HG03575 (cell line): ENCODE results near the gene RAB3B.

ENCODE experiments used
- ATAC-seq: cut with Tn5 transposase; IDR thresholded peaks from one replicate; pipeline ENCODE4 v1.9.1; 2021; ENCODE audit not compliant: unreplicated experiment, insufficient number of reproducible peaks, low FRiP score; ENCODE audit errors: extremely low read depth

The RAB3B gene

DNA sequence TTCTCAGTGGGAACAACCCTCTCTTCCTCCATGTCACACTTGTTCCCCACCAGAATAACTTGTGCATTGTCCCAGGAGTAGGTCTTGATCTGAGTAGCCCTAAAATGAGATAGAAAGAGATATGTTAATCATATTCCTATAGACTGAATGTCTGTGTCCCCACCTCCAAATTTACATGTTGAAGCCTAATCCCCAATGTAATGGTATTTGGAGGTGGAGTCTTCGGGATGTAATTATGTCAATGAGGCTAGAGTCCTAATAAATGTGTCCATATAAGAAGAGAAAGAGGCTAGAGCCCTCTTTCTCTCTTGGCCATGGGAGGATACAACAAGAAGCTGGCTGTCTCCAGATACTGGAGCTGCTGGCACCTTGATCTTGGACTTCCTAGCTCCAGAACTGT is 57.2 kb downstream of the RAB3B start:
- ATAC-seq = no peak

DNA sequence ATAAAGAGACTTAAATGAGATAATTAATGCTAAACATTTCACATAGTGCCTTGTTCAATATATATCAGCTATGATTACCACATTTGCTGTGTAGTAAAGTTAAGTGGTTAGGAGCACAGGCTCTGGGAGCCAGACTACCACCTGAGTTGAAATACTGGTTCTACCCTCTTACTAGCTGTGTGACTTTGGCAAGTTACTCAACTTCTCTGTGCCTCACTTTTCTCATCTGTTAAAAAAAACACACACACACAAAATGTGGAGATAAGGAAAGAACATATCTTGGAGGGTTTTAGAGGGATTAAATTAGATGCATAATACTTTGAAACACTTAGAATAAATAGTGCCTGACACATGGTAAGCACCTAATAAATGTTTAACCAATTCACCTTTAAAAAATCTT is 60.2 kb downstream of the RAB3B start:
- ATAC-seq = no peak

DNA sequence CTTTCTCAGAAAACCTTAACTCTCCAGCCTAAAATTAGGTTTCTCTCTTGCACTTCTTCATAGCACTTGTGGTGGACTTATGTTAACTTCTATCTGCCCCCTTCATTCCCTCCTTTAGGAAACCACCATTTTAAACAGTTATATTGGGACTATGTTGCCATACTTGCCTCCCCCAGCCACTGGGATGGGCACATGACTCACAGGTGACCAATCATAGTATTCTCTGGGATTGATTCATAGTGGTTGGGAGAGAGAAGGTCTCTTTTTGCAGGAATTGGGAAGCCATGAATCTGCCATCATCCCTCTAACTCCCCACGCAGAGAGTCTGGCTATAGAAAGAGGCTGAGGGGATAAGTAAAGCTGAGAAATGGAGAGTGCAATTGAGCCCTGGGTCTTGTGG is 61.6 kb downstream of the RAB3B start:
- no peak for ATAC-seq

DNA sequence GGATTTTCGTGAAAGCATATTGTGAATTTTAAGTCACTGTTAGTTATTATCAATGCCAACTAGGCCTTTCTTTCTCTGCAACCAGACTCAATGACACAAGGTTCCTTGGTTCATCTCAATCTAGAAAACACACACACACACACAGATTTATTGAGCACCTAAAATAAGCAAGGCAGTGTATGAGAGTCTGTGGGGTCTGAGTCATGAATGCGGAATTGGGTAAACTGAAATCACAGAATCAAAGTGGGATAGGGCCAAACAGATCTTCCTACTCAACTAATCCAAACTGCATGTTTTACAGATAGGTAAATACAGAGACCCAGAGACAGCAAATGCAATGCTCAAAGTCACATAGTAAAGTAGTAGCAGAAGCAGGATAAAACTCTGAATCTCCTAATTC is 63.5 kb downstream of the RAB3B start:
- ATAC-seq = no peak

DNA sequence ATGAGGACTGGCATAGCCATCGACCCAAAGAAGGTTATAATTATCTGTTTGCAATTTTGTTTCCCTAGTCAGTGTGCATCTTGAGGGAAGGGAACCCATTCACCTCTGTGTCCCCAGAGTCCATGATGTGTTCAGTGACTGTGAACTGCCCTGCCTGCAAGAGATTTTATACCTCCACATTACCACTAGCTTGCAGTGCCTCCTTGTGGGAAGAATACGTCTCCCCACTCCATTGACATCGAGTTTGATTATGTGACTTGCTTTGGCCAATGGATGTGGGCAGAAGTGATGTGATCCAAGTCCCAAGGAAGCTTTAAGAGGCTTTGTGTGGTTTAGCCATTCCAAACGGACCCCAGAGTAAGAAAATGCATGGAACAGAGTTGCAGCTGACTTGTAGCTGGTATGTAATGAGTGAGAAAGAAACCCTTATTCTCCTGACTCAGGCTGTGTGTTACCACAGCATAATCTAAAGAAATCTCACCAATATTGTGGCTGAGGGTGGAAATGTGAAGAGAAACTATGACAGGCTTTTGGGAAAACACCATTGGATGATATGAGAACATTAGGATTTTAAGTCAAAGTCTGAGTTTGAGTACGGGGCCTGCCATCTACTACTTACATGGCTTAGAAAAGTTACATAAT is 64.2 kb downstream of the RAB3B start:
- ATAC-seq = no peak

DNA sequence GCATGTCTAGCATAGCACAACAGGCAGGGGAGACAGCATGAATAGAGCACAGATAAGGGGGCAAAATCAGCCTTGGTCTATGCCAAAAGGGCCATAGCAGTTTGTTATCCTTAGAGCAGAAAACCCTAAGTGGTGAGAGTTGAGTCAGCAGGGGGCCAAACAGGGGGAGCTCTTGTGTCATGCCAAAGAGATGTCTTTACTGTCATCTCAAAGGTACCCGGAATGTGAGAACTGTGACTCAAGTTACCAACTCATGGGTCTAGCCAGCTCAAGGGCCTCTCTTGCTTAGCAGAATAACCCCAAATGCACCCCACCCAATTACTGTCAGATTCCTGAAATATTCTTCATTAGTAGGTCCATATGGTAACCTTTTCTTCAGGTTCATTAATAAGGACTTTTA is 66.0 kb downstream of the RAB3B start:
- no peak for ATAC-seq

DNA sequence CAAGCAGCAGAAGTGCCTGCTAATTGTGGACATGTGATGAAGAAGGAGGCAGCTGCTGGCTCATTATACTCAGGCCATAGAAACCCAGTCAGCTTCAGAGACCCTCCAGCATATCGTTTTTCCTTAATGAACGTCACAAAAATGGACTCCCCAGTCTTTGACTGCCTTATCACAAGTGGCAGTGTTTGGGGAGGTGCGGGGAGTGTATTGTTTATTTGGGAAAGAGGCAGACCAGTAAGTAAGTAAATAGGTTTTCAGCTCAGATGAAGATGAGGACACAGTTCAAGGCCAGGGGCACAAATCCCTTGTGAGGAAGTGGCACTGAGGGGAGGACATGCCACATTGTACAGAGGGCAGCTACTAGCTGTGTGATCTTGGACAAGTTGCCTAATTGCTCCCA is 68.5 kb downstream of the RAB3B start:
- no peak for ATAC-seq

DNA sequence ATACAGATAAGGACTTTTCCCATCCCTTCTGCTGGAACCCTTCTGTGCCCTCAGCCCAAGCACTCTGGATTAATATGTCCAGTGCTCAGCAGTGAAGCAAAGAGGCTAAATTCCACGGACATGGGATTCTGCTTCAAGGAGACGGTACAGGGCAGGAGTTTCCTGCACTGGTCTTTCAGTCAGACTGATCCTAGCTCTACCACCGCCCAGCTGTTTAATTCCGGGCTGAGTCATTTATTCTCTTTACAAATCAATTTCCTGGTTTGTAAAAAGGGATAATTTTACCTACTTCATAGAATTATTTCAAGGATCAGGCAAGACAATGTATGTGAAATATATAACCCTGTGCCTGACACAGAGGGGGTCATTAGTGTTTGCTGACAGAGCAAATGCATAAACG is 70.4 kb downstream of the RAB3B start:
- ATAC-seq = no peak

DNA sequence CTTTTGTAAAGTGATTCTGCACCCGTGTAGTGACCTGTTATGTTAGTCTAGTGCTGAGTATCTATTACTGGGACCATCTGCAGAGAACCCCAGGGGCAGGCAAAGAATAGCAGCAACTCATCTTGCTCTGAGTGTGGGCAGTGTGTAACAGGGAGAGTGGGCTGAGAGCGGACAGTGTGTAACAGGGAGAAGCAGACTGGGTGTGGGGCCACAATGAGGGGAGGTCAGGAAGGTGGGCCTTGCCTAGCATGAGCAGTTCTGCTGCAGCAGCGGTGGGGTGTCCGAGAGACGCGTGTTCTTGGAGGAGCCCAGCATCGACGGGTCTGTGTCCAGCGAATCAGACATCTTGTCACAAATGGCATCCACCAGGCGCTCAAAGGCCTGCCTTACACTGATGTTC is 70.8 kb downstream of the RAB3B start:
- ATAC-seq = no peak

DNA sequence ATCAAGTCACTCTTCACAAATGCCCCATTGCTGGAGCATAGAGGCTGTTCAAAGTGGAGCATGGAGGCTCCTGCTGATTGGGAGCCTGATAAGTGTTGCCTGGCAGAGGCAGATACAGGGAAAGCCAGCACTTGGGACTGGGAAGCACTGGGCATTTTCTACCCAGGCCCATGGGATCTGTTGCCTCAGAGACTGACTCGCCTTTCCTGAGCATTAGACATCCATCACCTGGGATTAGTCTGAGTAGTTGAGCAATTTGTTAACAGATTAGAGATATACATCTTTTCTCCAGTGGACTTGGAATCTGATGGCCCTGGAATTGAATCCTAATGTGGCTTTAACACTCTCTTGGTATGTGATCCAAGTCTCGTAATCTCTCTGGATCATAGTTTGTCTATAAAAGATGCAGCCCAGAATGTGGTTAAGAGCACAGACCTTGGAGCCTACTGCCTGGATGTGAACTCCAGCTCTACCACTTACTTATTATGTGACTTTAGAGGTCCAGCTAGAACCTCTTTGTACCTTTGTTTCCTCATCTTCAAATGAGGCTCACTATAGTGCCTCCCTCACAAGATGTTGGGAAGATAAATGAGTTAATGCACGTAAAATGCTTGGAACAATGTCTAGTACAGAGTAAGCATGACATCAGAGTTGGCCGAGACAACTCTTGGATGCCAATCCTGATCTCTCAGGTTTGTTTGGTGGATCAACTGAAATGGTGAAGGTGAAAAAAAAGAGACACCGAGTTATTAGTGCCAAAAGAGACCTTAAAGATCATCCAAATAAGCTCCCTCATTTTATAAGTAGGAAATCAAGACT is 73.7 kb downstream of the RAB3B start:
- no peak for ATAC-seq

DNA sequence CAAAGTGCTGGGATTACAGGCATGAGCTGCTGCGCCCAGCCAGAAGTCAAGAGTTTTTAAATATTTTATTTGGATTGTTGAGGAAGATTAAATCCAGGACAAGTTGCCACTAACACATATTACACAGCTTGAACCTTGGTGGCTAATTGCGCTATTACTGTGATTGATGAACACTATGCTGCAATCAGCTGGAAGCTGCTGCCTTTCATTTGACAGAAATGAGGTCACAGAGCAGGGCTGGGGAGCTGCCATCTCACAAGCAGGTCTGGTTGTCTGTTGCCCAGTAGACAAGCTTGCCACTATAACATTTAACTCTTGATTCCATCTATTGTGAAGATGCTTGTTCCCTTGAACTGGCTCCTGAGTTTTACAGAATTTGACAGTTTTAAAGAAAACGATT is 74.5 kb downstream of the RAB3B start:
- ATAC-seq = no peak

DNA sequence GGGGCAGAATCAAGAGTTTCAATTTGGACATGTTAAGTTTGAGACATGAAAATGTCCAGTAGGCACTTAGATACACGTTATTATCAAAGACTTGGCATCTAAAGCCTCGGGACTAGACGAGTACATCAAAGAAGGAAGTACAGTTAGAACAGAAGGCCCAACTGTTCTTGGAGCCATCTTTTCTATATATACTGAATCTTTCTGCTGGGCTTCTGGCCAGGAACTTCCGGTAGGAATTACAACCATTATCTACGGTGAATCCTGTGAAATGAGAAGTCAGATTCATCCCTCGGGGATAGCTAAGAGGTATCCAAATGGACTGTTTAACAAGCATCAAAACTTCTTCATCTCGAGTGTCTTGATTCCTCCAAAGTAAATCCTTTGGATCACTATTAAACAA is 77.6 kb downstream of the RAB3B start:
- no peak for ATAC-seq

DNA sequence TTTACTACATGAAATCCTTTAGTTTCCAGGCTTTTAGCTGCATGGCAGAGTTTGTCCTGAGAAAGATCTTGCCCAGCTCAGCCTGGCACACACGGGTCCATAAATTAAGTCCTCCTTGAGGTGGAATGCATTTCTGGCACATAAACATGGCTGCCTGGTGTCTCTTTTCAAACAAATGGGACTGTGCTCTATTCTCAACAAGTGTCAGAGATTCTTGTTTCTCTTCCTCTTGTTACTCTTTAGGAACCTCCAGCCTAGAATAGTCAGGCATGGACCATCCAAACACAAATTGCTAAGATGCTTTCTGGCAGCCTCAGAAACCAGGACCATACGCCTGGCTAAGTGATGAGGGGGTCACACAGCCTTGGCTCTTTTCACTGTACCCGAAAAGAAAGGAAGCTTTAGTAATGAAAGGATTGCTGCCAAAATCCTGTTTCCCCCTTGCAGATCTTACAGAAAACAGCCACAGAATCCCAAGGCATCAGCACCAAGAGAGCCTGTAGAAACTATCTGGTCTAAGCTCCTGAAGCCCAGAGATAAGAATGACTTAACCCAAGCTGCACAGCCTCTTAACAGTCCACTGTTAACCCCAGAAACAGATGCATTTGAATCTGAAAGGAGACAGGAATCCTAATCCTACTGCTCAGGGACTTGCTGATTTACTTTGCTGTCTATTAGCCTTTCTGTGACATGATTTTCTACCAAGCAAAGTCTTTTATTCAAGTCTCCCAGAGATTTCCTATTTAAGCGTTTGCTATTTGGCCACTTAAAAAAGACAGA is 80.1 kb downstream of the RAB3B start:
- ATAC-seq = no peak

DNA sequence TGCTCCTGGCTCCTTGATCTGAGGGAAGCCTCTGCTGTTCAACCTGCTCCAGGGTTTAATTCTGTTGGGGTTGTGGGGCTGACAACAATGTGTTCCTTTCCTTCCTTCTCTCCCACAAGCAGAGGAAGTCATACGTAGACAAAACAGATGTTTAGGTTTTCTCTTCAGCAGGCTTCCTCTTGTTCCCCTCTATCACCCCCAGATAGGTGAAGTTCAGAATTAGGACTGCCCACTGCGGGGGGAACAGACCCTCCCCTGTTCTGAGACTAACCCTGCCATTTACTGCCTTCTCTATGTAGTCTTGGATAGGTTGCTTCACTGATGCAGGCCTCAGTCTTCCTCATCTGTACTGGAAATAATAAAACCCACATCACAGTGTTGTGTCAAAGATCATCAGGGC is 82.0 kb downstream of the RAB3B start:
- ATAC-seq = no peak

DNA sequence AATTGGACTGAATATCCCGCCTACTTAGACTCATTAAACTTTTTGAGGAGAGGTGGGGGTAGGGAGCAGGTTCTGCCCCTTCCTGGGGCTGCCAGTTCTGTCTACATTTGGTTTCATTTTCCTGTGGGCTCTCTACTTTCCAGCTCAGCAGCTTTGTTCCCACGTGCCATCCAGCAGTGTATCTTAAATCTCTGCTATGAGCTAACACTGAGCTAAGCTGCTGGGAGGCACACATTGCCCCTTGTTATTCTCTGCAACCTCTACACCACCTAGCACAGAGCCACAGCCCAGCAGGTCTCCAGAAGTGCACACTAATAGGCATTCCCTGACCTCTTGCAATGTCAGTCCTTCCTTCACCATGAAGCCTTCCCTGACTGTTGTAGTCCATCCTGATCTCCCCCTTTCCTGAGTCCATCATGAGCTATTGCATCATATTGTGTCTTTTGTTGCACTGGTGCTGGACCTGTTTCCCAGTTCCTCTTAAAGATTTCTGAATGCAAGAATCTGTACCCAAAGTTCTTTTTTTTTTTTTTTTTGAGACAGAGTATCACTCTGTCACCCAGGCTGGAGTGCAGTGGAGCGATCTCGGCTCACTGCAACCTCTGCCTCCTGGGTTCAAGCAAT is 83.3 kb downstream of the RAB3B start:
- no peak for ATAC-seq

DNA sequence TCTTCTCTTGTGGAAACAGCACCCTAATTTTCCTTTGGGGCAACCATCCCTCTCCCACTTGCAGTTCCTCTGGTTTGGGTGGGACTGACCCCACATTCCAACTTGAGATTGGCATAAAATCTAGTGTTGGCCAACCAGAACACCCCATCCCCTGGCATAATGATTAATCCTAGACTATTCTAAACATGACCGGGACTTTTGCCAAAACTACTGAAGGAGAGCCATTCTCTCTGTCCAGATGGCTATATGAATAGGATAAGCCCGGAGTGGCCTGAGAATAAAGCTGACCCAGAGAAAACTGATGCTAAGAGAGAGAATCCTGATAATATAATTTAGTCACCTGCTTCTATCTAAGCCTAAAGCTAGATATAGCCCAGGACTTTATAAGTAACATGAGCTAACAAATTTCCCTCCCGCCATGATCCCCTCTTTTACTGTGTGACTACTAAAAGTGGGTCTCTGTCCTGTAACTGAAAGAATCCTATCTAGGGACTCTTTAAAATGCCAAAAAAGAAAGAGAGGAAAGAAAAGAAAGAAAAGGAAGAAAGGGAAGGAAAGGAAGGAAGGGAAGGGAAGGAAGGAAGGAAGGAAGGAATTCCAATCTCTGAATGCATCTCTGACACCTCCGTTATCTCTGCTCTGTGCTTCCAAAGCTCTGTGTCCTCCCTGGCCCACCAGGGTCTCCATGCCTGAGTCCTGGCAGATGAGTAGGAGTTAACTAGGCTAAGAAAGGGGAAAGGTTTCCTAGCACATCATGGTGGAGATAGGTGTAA is 84.0 kb downstream of the RAB3B start:
- ATAC-seq = no peak

DNA sequence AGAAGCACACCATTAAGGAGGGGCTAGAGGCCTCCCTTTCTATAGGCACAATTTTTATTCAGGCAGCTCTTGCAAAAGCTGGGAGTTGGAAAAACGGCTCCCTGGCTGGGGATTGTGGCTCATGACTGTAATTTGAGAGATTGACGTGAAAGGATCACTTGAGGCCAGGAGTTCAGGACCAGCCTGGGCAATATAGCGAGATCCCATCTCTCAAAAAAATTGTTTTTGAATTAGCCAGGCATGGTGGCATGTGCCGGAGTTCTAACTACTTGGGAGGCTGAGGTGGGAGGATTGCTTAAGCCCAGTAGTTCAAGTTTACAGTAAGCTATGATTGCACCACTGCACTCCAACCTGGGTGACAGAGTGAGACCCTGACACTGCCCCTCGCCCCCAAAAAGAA is 88.0 kb downstream of the RAB3B start:
- ATAC-seq = no peak

DNA sequence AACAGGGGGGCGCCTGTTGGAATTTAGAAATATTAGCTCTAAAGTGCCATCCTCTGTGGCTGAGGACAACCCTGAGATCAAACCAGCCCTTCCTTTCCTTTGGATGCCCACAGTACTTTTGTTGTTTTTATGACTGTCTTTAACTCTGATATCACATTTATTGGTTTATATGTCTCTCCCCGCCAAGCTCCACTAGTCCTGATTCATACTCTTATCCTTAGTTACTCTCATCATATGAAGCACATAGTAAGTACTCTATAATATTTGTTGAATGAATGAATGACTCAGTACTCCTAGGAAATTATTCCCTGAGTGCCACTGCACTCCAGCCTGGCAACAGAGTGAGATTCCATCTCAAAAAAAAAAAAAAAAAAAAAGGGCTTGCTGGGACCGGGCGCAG is 89.3 kb downstream of the RAB3B start:
- ATAC-seq = no peak

DNA sequence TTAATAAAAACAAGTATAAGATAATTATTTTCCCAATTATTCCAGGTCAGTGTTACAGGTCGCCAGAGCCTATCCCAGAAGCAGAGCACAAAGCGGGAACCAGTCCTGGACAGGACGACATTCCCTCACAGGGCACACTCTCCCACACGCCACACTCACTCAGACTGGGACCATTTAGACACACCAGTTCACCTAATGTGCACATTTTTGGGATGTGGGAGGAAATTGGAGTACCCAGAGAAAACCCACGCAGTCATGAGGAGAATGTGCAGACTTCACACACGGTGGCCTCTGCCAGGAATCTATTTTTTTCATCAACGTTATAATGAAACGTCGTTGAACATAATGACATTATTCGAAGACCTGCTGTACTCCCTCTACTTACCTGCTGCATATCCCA is 91.5 kb downstream of the RAB3B start:
- no peak for ATAC-seq
